OCI-LY1 (cell line): ENCODE results near the gene AFF1.

ENCODE experiments used
- H2AFZ ChIP-seq: fragments of 200-600 bp; sonication (generic), shearing (Covaris generic); 2 replicates; pipeline ENCODE4 v1.6.0; 2014; ENCODE audit warnings: antibody characterized with exemption, mild to moderate bottlenecking, low read length
- H3F3A ChIP-seq: fragments of 200-600 bp; sonication (generic), shearing (Covaris generic); 2 replicates; pipeline ENCODE4 v1.6.0; 2014; ENCODE audit warnings: mild to moderate bottlenecking, antibody characterized with exemption, low read length, moderate library complexity; ENCODE audit not compliant: insufficient read depth
- H3K27ac ChIP-seq: fragments of 200-600 bp; sonication (generic); 2 replicates; pipeline ENCODE4 v1.5.1; 2014; ENCODE audit warnings: low read length, mixed run types, mild to moderate bottlenecking, low read depth; ENCODE audit not compliant: poor library complexity, severe bottlenecking
- H3K27me3 ChIP-seq: fragments of 200-600 bp; sonication (generic); 2 replicates; pipeline ENCODE4 v1.6.0; 2014; ENCODE audit warnings: antibody characterized with exemption, mild to moderate bottlenecking, low read length, moderate library complexity; ENCODE audit not compliant: insufficient read depth
- H3K36me3 ChIP-seq: fragments of 200-600 bp; sonication (generic); 2 replicates; pipeline ENCODE4 v1.6.1; 2014; ENCODE audit warnings: mild to moderate bottlenecking, antibody characterized with exemption, low read length, moderate library complexity, mixed read lengths; ENCODE audit not compliant: insufficient read depth
- H3K4me1 ChIP-seq: fragments of 200-600 bp; sonication (generic); 2 replicates; pipeline ENCODE4 v1.5.1; 2014; ENCODE audit warnings: mild to moderate bottlenecking, low read length, moderate library complexity; ENCODE audit not compliant: insufficient read depth, severe bottlenecking
- H3K4me2 ChIP-seq: fragments of 200-600 bp; sonication (generic), shearing (Covaris generic); 2 replicates; pipeline ENCODE4 v1.6.1; 2014; ENCODE audit warnings: low read length
- H3K4me3 ChIP-seq: fragments of 200-600 bp; sonication (generic); 2 replicates; pipeline ENCODE4 v1.5.1; 2014; ENCODE audit warnings: low read length, low read depth, mild to moderate bottlenecking, mixed read lengths; ENCODE audit not compliant: poor library complexity, severe bottlenecking
- H3K79me2 ChIP-seq: fragments of 200-600 bp; shearing (Covaris generic); 2 replicates; pipeline ENCODE4 v1.6.1; 2016; ENCODE audit warnings: mixed run types, low read length, mixed read lengths; ENCODE audit not compliant: insufficient read depth
- H3K9ac ChIP-seq: fragments of 200-600 bp; sonication (generic), shearing (Covaris generic); 2 replicates; pipeline ENCODE4 v1.6.1; 2014; ENCODE audit warnings: mild to moderate bottlenecking, low read length, mixed read lengths
- H3K9me2 ChIP-seq: fragments of 200-600 bp; sonication (generic), shearing (Covaris generic); 2 replicates; pipeline ENCODE4 v1.6.1; 2014; ENCODE audit warnings: low read depth, mild to moderate bottlenecking, low read length, mixed read lengths
- H3K9me3 ChIP-seq: fragments of 200-600 bp; shearing (Covaris generic); 2 replicates; pipeline ENCODE4 v1.6.1; 2014; ENCODE audit warnings: low read length, mixed read lengths
- H4K20me1 ChIP-seq: fragments of 200-600 bp; sonication (generic), shearing (Covaris generic); 2 replicates; pipeline ENCODE4 v1.6.0; 2016; ENCODE audit warnings: mild to moderate bottlenecking, low read length; ENCODE audit not compliant: insufficient read depth
- CTCF ChIP-seq: fragments of 200-600 bp; sonication (generic), shearing (Covaris generic); IDR thresholded peaks from 2 replicates; pipeline ENCODE4 v1.5.1; 2017; ENCODE audit warnings: mild to moderate bottlenecking, antibody characterized with exemption, low read length, moderate library complexity, mixed read lengths
- EZH2 ChIP-seq: fragments of 200-600 bp; sonication (generic), shearing (Covaris generic); IDR thresholded peaks from 2 replicates; pipeline ENCODE4 v1.8.0; 2017; ENCODE audit warnings: borderline replicate concordance, mixed run types, mild to moderate bottlenecking, antibody characterized with exemption, low read length, moderate library complexity, mixed read lengths

AFF1 gene

GRCh38 chr4:86934771-86935565 lies at the start of gene AFF1:
AFF1 (plus strand) TSS chr4:86935011; CDS start chr4:86948534, 13,523 bp downstream.
- peak within 1 kb of the TSS; percentile 78 for H3K4me3 ChIP-seq
- H3K9ac ChIP-seq = peak within 1 kb of the TSS; percentile 82
- peaks cover 11% of the 10 kb centered on the region; the same call in 1 of the 2 replicates for H3F3A ChIP-seq
- H2AFZ ChIP-seq = peak within 1 kb of the TSS; percentile 75; the same call in 1 of the 2 replicates
- no peaks in the 10 kb centered on the region for H3K9me2 ChIP-seq
- no peaks in the 10 kb centered on the region for H3K9me3 ChIP-seq
- H3K27me3 ChIP-seq = no peaks in the 10 kb centered on the region
- peak within 1 kb of the TSS; percentile 85 for H3K4me2 ChIP-seq
- peaks cover 11% of the 10 kb centered on the region for H3K79me2 ChIP-seq
- no peaks in the 10 kb centered on the region for H4K20me1 ChIP-seq
- peaks cover 62% of the 10 kb centered on the region for H3K4me1 ChIP-seq
- no peak for TF ChIP-seq EZH2
- TF ChIP-seq CTCF = 0 out of 2 replicates have a peak, but pooled peaks have one; percentile 19
- H3K27ac ChIP-seq = peak within 1 kb of the TSS; percentile 75
- H3K36me3 ChIP-seq = no peaks in the 10 kb centered on the region

GRCh38 chr4:86890790-86891189 lies 44.0 kb upstream of the AFF1 start:
- Histone ChIP-seq H3K9me2 (no peaks in the 10 kb centered on the region), H3K27me3 (no peaks in the 10 kb centered on the region), H3K4me2 (no peak overlapping the region), H3K4me3 (no peak overlapping the region), H3K79me2 (no peaks in the 10 kb centered on the region), H3K9ac (no peak overlapping the region), H4K20me1 (no peaks in the 10 kb centered on the region), H3K36me3 (no peaks in the 10 kb centered on the region), H2AFZ (no peak overlapping the region), H3K4me1 (no peaks in the 10 kb centered on the region), H3K9me3 (no peaks in the 10 kb centered on the region), H3F3A (no peaks in the 10 kb centered on the region), H3K27ac (no peak overlapping the region)
- TF ChIP-seq CTCF (no peak), EZH2 (no peak)

- no peak within 1 kb of the TSS; the same call in 1 of the 2 replicates for H2AFZ ChIP-seq
Observed at GRCh38 chr4:86891762-86892635, 42.8 kb upstream of the AFF1 start, which contains the start of gene C4orf36. C4orf36 (minus strand) TSS chr4:86892422; CDS start chr4:86891520, 902 bp downstream.

More at GRCh38 chr4:86891762-86892635, 42.8 kb upstream of the AFF1 start, which contains the start of gene C4orf36:
- Histone ChIP-seq H3K27ac (no peak within 1 kb of the TSS), H3K9ac (no peak within 1 kb of the TSS; the same call in 1 of the 2 replicates), H3K4me2 (peak within 1 kb of the TSS; percentile 58), H3K9me3 (no peaks in the 10 kb centered on the region), H3F3A (no peaks in the 10 kb centered on the region), H3K4me1 (no peaks in the 10 kb centered on the region), H3K36me3 (no peaks in the 10 kb centered on the region), H3K9me2 (no peaks in the 10 kb centered on the region), H3K79me2 (no peaks in the 10 kb centered on the region), H3K27me3 (no peaks in the 10 kb centered on the region), H3K4me3 (peak within 1 kb of the TSS; percentile 52), H4K20me1 (no peaks in the 10 kb centered on the region)
- TF ChIP-seq EZH2 = no peak
- no peak for TF ChIP-seq CTCF
